Progenitor cell of endocrine pancreas (in vitro differentiated cells): ENCODE data around the gene MRPS18A. TPM values are rescaled to one million over a fixed set of nuclear protein-coding genes. Genes with fewer than 3 reads are reported as not detected.
A peak's percentile ranks its signal among the peaks of the same experiment; 100 is the strongest.

ENCODE experiments used
- DNase-seq: peaks from one replicate; pipeline ENCODE4 v3.0.0; 2021; ENCODE audit warnings: low spot score; ENCODE audit not compliant: unreplicated experiment
- H3K27ac Mint-ChIP-seq: 2 replicates; pipeline ENCODE4 v1.8.0; 2021; ENCODE audit warnings: mild to moderate bottlenecking, moderate library complexity, mixed read lengths
- H3K27me3 Mint-ChIP-seq: 2 replicates; pipeline ENCODE4 v1.8.0; 2021; ENCODE audit warnings: mixed read lengths
- H3K36me3 Mint-ChIP-seq: 2 replicates; pipeline ENCODE4 v1.8.0; 2022; ENCODE audit warnings: mixed read lengths; ENCODE audit not compliant: insufficient read depth
- H3K4me1 Mint-ChIP-seq: 2 replicates; pipeline ENCODE4 v1.8.0; 2021; ENCODE audit warnings: low read depth, mixed read lengths
- H3K4me3 Mint-ChIP-seq: 2 replicates; pipeline ENCODE4 v1.8.0; 2021; ENCODE audit warnings: low read depth, mild to moderate bottlenecking, moderate library complexity, mixed read lengths
- H3K9me3 Mint-ChIP-seq: 2 replicates; pipeline ENCODE4 v1.8.0; 2021; ENCODE audit warnings: low read depth, mixed read lengths
- CTCF ChIP-seq: fragments of 200-600 bp; sonication (generic); IDR thresholded peaks from one replicate; pipeline ENCODE4 v1.5.0; 2021; ENCODE audit warnings: antibody characterized with exemption, mild to moderate bottlenecking; ENCODE audit not compliant: unreplicated experiment
- total RNA-seq: library from RNA; stranded (reverse); gene quantifications from 2 replicates; pipeline ENCODE4 v1.2.1, GENCODE V29; 2021

The MRPS18A gene
- total RNA-seq, 1 donor from 2014 or later = 41.9 TPM

- peaks cover 14% of the 10 kb centered on the region for H3K4me1 Mint-ChIP-seq
- no peaks in the 10 kb centered on the region for H3K36me3 Mint-ChIP-seq
- no peak for TF ChIP-seq CTCF
- H3K27ac Mint-ChIP-seq = no peak overlapping the region
- no peaks in the 10 kb centered on the region for H3K27me3 Mint-ChIP-seq
- no peaks in the 10 kb centered on the region for H3K9me3 Mint-ChIP-seq
- DNase-seq = no peak
- no peak overlapping the region for H3K4me3 Mint-ChIP-seq
Observed at GRCh38 chr6:43689421-43689820, 1.8 kb upstream of the MRPS18A start.

- Mint-ChIP-seq H3K4me3 (peak overlapping the region; percentile 90), H3K9me3 (no peaks in the 10 kb centered on the region), H3K36me3 (no peaks in the 10 kb centered on the region), H3K4me1 (peaks cover 30% of the 10 kb centered on the region), H3K27me3 (no peaks in the 10 kb centered on the region), H3K27ac (peak overlapping the region; percentile 95)
- TF ChIP-seq CTCF = no peak
- DNase-seq = no peak
Observed at GRCh38 chr6:43687079-43687436, 533 bp downstream of the MRPS18A start.

- Mint-ChIP-seq H3K36me3 (peaks cover 3% of the 10 kb centered on the region), H3K27ac (no peak overlapping the region), H3K9me3 (no peaks in the 10 kb centered on the region), H3K4me1 (peaks cover 36% of the 10 kb centered on the region), H3K27me3 (no peaks in the 10 kb centered on the region), H3K4me3 (no peak overlapping the region)
- no peak for TF ChIP-seq CTCF
- no peak for DNase-seq
Observed at GRCh38 chr6:43683708-43684455, 3.7 kb downstream of the MRPS18A start.

- Mint-ChIP-seq H3K4me3 (peak overlapping the region; percentile 19), H3K9me3 (no peaks in the 10 kb centered on the region), H3K36me3 (peaks cover 5% of the 10 kb centered on the region), H3K27ac (peak overlapping the region; percentile 36), H3K4me1 (peaks cover 32% of the 10 kb centered on the region), H3K27me3 (no peaks in the 10 kb centered on the region)
- no peak for DNase-seq
- TF ChIP-seq CTCF = no peak
Observed at GRCh38 chr6:43682724-43683429, 4.7 kb downstream of the MRPS18A start.

- Mint-ChIP-seq H3K36me3 (peaks cover 7% of the 10 kb centered on the region), H3K27me3 (no peaks in the 10 kb centered on the region), H3K4me1 (peaks cover 24% of the 10 kb centered on the region), H3K27ac (peak overlapping the region; percentile 19), H3K9me3 (no peaks in the 10 kb centered on the region), H3K4me3 (no peak overlapping the region)
- no peak for DNase-seq
- TF ChIP-seq CTCF = no peak
Observed at GRCh38 chr6:43681303-43681702, 6.3 kb downstream of the MRPS18A start.
